Fibroblast of villous mesenchyme (primary cell): ENCODE results near the gene SCYGR8. TPM values are rescaled to one million over a fixed set of nuclear protein-coding genes. Genes with fewer than 3 reads are reported as not detected.
"Not testable (repeated sequence)": the region's sequence is repeated elsewhere in the genome, so short reads cannot be mapped to it uniquely, and the experiment has no call there.

Experiments
- DNase-seq: peaks from one replicate; pipeline ENCODE4 v3.0.0-alpha.2; 2010; ENCODE audit warnings: low read depth
- H3K4me3 ChIP-seq: 2 replicates; pipeline ENCODE4 v1.5.1; 2011; ENCODE audit warnings: low read depth, mild to moderate bottlenecking, low read length
- CTCF ChIP-seq: IDR thresholded peaks from 2 replicates; pipeline ENCODE4 v1.5.1; 2012; ENCODE audit warnings: low read depth, mild to moderate bottlenecking, low read length; ENCODE audit not compliant: insufficient read depth
- total RNA-seq: library from RNA; depleted of rRNA; stranded (reverse); fragments of >200 nt; gene quantifications from 2 replicates; pipeline ENCODE4 v1.2.3, GENCODE V29; 2012

The SCYGR8 gene
- total RNA-seq, 1 donor: not detected

- no peak overlapping the region for H3K4me3 ChIP-seq
- no peak for DNase-seq
These were observed 34.7 kb upstream of the SCYGR8 start for GRCh38 chr2:227710986-227711385.

GRCh38 chr2:227713291-227713690 lies 32.4 kb upstream of the SCYGR8 start:
- no peak for DNase-seq
- no peak overlapping the region for H3K4me3 ChIP-seq
- no peak for TF ChIP-seq CTCF

More at GRCh38 chr2:227710986-227711385, 34.7 kb upstream of the SCYGR8 start:
- TF ChIP-seq CTCF: no peak

GRCh38 chr2:227716501-227716900 lies 29.2 kb upstream of the SCYGR8 start:
- H3K4me3 ChIP-seq: no peak overlapping the region
- DNase-seq: no peak
- no peak for TF ChIP-seq CTCF

- no peak for TF ChIP-seq CTCF
These were observed 27.8 kb upstream of the SCYGR8 start, which contains the start of gene SLC19A3 for GRCh38 chr2:227717687-227718567. TSS of gene SLC19A3 (minus strand) at chr2:227718028. CDS start at chr2:227702318, 15,710 bp downstream.

GRCh38 chr2:227719641-227720040 lies 26.1 kb upstream of the SCYGR8 start:
- H3K4me3 ChIP-seq: no peak overlapping the region
- TF ChIP-seq CTCF: no peak
- no peak for DNase-seq

More at GRCh38 chr2:227717687-227718567, 27.8 kb upstream of the SCYGR8 start, which contains the start of gene SLC19A3:
- peak within 1 kb of the TSS; percentile 64 for H3K4me3 ChIP-seq
- peak; percentile 91 for DNase-seq

- TF ChIP-seq CTCF: no peak
- DNase-seq: no peak
- no peak overlapping the region for H3K4me3 ChIP-seq
These were observed 25.0 kb upstream of the SCYGR8 start for GRCh38 chr2:227720680-227721079.

GRCh38 chr2:227722821-227723220 lies 22.9 kb upstream of the SCYGR8 start:
- H3K4me3 ChIP-seq: not testable (repeated sequence)

More at GRCh38 chr2:227722821-227723220, 22.9 kb upstream of the SCYGR8 start:
- DNase-seq: not testable (repeated sequence)
